ENCODE measurements around the gene FRS2.

- TF ChIP-seq CTCF (IDR thresholded peaks at IDR 0.05): no peak
- no peak for TF ChIP-seq POLR2AphosphoS5 (IDR thresholded peaks at IDR 0.05)
Observed at GRCh38 chr12:69556383-69556782, 86.2 kb downstream of the FRS2 start.

All from prostate gland (tissue), 2 donors.